HepG2 (cell line): ENCODE results near the gene ARL8A. TPM values are rescaled to one million over a fixed set of nuclear protein-coding genes. Genes with fewer than 3 reads are reported as not detected.

Source experiments
- ASH2L ChIP-seq: fragments of 300-600, 200-600 bp; sonication (generic); IDR thresholded peaks from 2 replicates; pipeline ENCODE4 v1.7.0; 2017; ENCODE audit warnings: low read depth, mild to moderate bottlenecking, moderate library complexity, mixed read lengths, low read length; ENCODE audit not compliant: insufficient read length
- BHLHE40 ChIP-seq: IDR thresholded peaks from 2 replicates; pipeline ENCODE4 v1.6.1; 2011; ENCODE audit warnings: low read length, improper control_type of control experiment
- CBFB ChIP-seq: sonication (generic); formaldehyde crosslinking; IDR thresholded peaks from 2 replicates; pipeline ENCODE4 v1.4.0; 2020; ENCODE audit warnings: missing genetic modification reagents
- FOXA1 ChIP-seq, 2 experiments: fragments of 450-650 bp in 1 of 2; sonication (generic) in 1 of 2; formaldehyde crosslinking in 1 of 2; IDR thresholded peaks; 2 replicates each; pipeline versions ENCODE4 v1.4.0 to v1.6.1; 2016 to 2020; ENCODE audit warnings: missing genetic modification reagents in 1 of 2
- HOXA7 ChIP-seq: sonication (generic); formaldehyde crosslinking; IDR thresholded peaks from 2 replicates; pipeline ENCODE4 v1.8.1; 2022; ENCODE audit warnings: mild to moderate bottlenecking, missing genetic modification reagents, moderate library complexity
- KLF16 ChIP-seq, 2 experiments: sonication (generic) in 1 of 2; formaldehyde crosslinking in 1 of 2; IDR thresholded peaks; 2 replicates each; pipeline versions ENCODE4 v1.6.1 to v1.8.0; 2016 to 2023; ENCODE audit warnings: missing genetic modification reagents in 2 of 2, missing compliant biosample characterization in 1 of 2
- MIER2 ChIP-seq: IDR thresholded peaks from 2 replicates; pipeline ENCODE4 v1.6.1; 2016; ENCODE audit warnings: missing biosample characterization, missing genetic modification reagents
- MXD3 ChIP-seq: IDR thresholded peaks from 2 replicates; pipeline ENCODE4 v1.6.1; 2016; ENCODE audit warnings: mild to moderate bottlenecking, missing biosample characterization, missing genetic modification reagents
- PHF21A ChIP-seq: sonication (generic); formaldehyde crosslinking; IDR thresholded peaks from 2 replicates; pipeline ENCODE4 v1.5.0; 2020; ENCODE audit warnings: mild to moderate bottlenecking, missing genetic modification reagents
- PITX1 ChIP-seq: sonication (generic); formaldehyde crosslinking; IDR thresholded peaks from 2 replicates; pipeline ENCODE4 v1.5.1; 2020; ENCODE audit warnings: mild to moderate bottlenecking, missing genetic modification reagents
- POLR2A ChIP-seq, 2 experiments: IDR thresholded peaks; 2 replicates each; pipeline ENCODE4 v1.6.1; 2011; ENCODE audit warnings: low read depth in 2 of 2, low read length in 2 of 2, mild to moderate bottlenecking in 1 of 2, moderate library complexity in 1 of 2; ENCODE audit not compliant: insufficient read depth in 1 of 2
- REPIN1 ChIP-seq: sonication (generic); formaldehyde crosslinking; IDR thresholded peaks from 2 replicates; pipeline ENCODE4 v1.8.0; 2022; ENCODE audit warnings: missing genetic modification reagents, low read depth, mild to moderate bottlenecking, borderline replicate concordance
- SMAD1 ChIP-seq: sonication (generic); formaldehyde crosslinking; IDR thresholded peaks from 2 replicates; pipeline ENCODE4 v1.4.0; 2020; ENCODE audit warnings: missing genetic modification reagents, low read depth, mild to moderate bottlenecking, borderline replicate concordance
- TRIM24 ChIP-seq: sonication (generic); formaldehyde crosslinking; IDR thresholded peaks from 2 replicates; pipeline ENCODE4 v1.8.0; 2022; ENCODE audit warnings: mild to moderate bottlenecking, missing genetic modification reagents
- YEATS4 ChIP-seq: sonication (generic); formaldehyde crosslinking; IDR thresholded peaks from 2 replicates; pipeline ENCODE4 v1.4.0; 2020; ENCODE audit warnings: missing genetic modification reagents, borderline replicate concordance
- ZBTB3 ChIP-seq: sonication (generic); formaldehyde crosslinking; IDR thresholded peaks from 2 replicates; pipeline ENCODE4 v1.4.0; 2020; ENCODE audit warnings: low read depth, mild to moderate bottlenecking, moderate library complexity, missing genetic modification reagents, borderline replicate concordance
- ZNF20 ChIP-seq: sonication (generic); formaldehyde crosslinking; IDR thresholded peaks from 2 replicates; pipeline ENCODE4 v1.4.0; 2020; ENCODE audit warnings: mild to moderate bottlenecking, moderate library complexity, missing genetic modification reagents
- ZNF430 ChIP-seq: sonication (generic); formaldehyde crosslinking; IDR thresholded peaks from 2 replicates; pipeline ENCODE4 v1.9.0; 2021; ENCODE audit warnings: mild to moderate bottlenecking, missing genetic modification reagents
- ZNF543 ChIP-seq: sonication (generic); formaldehyde crosslinking; IDR thresholded peaks from 2 replicates; pipeline ENCODE4 v1.4.0; 2020; ENCODE audit warnings: mild to moderate bottlenecking, missing genetic modification reagents
- ZNF703 ChIP-seq: sonication (generic); formaldehyde crosslinking; IDR thresholded peaks from 2 replicates; pipeline ENCODE4 v1.5.1; 2020; ENCODE audit warnings: missing genetic modification reagents, mild to moderate bottlenecking, moderate library complexity, borderline replicate concordance
- ZSCAN12 ChIP-seq: sonication (generic); formaldehyde crosslinking; IDR thresholded peaks from 2 replicates; pipeline ENCODE4 v1.9.0; 2021; ENCODE audit warnings: mild to moderate bottlenecking, missing genetic modification reagents
- polyA plus RNA-seq, 8 experiments: library from polyadenylated mRNA; depleted of rRNA in 3 of 8; stranded (reverse) in 7 of 8; unstranded in 1 of 8; fragments of >200 nt; fragmentation: Illumina TruSeq in 4 of 8; extraction: Trizol in 4 of 8; gene quantifications; 2 replicates each; pipeline versions ENCODE4 v1.2.1 to v1.2.3, GENCODE V29; 2011 to 2016; ENCODE audit warnings: low read depth in 4 of 8, missing spikeins in 1 of 8, mixed read lengths in 1 of 8; ENCODE audit not compliant: insufficient read depth in 1 of 8
- total RNA-seq, 5 experiments: library from RNA; depleted of rRNA; stranded (reverse); fragments of >200 nt; fragmentation: Illumina TruSeq; extraction: Trizol; gene quantifications; 2 replicates each; pipeline ENCODE4 v1.2.3, GENCODE V29; 2016; ENCODE audit warnings: low read depth in 1 of 5
- TF ChIP-seq, protein P1 (sequence below): sonication (generic); formaldehyde crosslinking; IDR thresholded peaks from 2 replicates; pipeline ENCODE4 v1.4.0; 2020; ENCODE audit warnings: mild to moderate bottlenecking, missing genetic modification reagents, borderline replicate concordance
- TF ChIP-seq, protein P2 (sequence below): sonication (generic); formaldehyde crosslinking; IDR thresholded peaks from 2 replicates; pipeline ENCODE4 v1.5.1; 2020; ENCODE audit warnings: missing genetic modification reagents, mild to moderate bottlenecking, borderline replicate concordance

The ARL8A gene
- total and polyA plus RNA-seq, 2 of the 13 experiments (the other 11 are each of a cell fraction or from before 2014, with no cell fraction given): 2.7 to 23.4 TPM

DNA sequence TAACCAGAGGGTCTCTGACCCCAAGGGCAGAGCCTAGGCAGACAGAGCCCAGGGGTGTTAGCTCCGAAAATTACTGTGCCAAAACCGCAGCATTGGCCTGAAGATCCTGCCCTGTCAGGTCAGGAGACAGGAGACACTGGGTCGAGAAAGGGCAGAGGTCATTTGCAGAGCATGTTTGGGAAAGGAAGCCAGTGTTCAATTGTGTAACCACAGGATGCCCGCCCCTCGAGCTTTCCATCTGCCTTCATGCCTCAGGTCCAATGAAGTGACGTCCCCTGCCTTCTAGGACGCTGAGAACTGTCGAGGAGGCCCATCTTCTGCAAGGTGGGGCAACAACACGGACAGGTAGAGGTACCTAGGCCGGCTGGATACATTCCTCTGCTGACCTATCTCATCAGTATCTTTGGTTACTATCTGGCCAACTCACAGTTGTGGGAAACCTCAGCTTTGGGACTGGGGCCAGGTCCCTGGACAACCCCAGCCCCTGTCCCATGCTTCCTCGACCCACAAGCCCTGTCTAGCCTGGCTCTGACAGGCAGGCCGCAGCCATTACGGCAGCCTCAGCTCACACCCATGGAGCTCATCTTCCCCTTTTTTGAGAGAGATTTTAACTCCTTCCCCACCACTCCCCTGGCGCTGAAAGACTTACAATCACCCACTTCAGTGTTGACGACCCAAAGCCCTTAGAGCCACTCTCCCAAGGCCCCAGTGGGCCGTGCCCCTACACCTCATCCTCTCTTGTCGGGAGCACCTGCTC, 1.3 kb downstream of the ARL8A start (continued):
- TF ChIP-seq, protein P1, sequence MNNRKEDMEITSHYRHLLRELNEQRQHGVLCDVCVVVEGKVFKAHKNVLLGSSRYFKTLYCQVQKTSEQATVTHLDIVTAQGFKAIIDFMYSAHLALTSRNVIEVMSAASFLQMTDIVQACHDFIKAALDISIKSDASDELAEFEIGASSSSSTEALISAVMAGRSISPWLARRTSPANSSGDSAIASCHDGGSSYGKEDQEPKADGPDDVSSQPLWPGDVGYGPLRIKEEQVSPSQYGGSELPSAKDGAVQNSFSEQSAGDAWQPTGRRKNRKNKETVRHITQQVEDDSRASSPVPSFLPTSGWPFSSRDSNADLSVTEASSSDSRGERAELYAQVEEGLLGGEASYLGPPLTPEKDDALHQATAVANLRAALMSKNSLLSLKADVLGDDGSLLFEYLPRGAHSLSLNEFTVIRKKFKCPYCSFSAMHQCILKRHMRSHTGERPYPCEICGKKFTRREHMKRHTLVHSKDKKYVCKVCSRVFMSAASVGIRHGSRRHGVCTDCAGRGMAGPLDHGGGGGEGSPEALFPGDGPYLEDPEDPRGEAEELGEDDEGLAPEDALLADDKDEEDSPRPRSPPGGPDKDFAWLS (CRISPR knock-in tag): no peak
- TF ChIP-seq ZBTB3 (CRISPR knock-in tag) (peak; percentile 34; the same call in 1 of the 2 replicates), YEATS4 (CRISPR knock-in tag) (0 out of 2 replicates have a peak, but pooled peaks have one; percentile 18), PHF21A (CRISPR knock-in tag) (peak; percentile 69), ZNF430 (peak; percentile 50; the same call in 1 of the 2 replicates), TRIM24 (CRISPR knock-in tag) (0 out of 2 replicates have a peak, but pooled peaks have one; percentile 6), FOXA1 (IDR thresholded peaks at IDR 0.05) (no peak), FOXA1 (CRISPR knock-in tag; IDR thresholded peaks at IDR 0.05) (peak; percentile 58), BHLHE40 (no peak), ZNF543 (CRISPR knock-in tag) (no peak), PITX1 (CRISPR knock-in tag) (peak; percentile 31; the same call in 1 of the 2 replicates), POLR2A (IDR thresholded peaks at IDR 0.05; ENCODE audit: insufficient read depth in 1 of 2, low read depth in 2 of 2, low read length in 2 of 2) (no peak), ZNF20 (CRISPR knock-in tag) (no peak), SMAD1 (CRISPR knock-in tag) (no peak), MXD3 (CRISPR knock-in tag) (no peak), CBFB (peak; percentile 81), ZSCAN12 (CRISPR knock-in tag) (no peak), REPIN1 (no peak), ASH2L (no peak), ZNF703 (CRISPR knock-in tag) (no peak), KLF16 (CRISPR knock-in tag; IDR thresholded peaks at IDR 0.05) (peak in 1 of 2 experiments; percentile 66; a peak in 2 of 4 replicates), MIER2 (CRISPR knock-in tag) (no peak), HOXA7 (CRISPR knock-in tag) (no peak)
- TF ChIP-seq, protein P2, sequence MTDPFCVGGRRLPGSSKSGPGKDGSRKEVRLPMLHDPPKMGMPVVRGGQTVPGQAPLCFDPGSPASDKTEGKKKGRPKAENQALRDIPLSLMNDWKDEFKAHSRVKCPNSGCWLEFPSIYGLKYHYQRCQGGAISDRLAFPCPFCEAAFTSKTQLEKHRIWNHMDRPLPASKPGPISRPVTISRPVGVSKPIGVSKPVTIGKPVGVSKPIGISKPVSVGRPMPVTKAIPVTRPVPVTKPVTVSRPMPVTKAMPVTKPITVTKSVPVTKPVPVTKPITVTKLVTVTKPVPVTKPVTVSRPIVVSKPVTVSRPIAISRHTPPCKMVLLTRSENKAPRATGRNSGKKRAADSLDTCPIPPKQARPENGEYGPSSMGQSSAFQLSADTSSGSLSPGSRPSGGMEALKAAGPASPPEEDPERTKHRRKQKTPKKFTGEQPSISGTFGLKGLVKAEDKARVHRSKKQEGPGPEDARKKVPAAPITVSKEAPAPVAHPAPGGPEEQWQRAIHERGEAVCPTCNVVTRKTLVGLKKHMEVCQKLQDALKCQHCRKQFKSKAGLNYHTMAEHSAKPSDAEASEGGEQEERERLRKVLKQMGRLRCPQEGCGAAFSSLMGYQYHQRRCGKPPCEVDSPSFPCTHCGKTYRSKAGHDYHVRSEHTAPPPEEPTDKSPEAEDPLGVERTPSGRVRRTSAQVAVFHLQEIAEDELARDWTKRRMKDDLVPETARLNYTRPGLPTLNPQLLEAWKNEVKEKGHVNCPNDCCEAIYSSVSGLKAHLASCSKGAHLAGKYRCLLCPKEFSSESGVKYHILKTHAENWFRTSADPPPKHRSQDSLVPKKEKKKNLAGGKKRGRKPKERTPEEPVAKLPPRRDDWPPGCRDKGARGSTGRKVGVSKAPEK (CRISPR knock-in tag): no peak
